ENCODE measurements around the gene ECE1.

GRCh38 chr1:21293537-21294265 lies 3.4 kb upstream of the ECE1 start:
- TF ChIP-seq POLR2A (IDR thresholded peaks at IDR 0.05) (no peak), CTCF (IDR thresholded peaks at IDR 0.05) (no peak)
